ENCODE measurements around the gene ABTB2.

DNA sequence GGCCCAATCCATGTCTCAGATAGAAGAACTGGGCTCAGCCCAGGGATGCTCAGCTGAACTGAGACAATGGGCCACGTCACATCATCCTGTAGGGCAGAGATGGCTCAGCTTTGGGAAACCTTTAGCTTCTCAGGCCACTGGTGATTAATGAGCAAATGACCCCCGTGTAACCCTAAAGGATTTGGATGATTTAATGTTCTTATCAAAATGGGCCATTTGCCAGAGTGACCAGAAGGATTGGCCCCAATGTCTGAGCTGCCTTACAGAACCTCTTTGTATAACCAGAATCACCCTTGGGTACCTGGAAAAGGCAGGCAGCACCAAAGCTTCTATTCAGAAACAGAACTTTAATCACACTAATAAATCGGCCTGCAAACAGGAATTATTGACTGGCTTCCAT is 73.7 kb downstream of the ABTB2 start:
- TF ChIP-seq POLR2A (IDR thresholded peaks at IDR 0.05; ENCODE audit: low read length) (no peak), GATA1 (IDR thresholded peaks at IDR 0.05; ENCODE audit: low read depth, low read length) (no peak)
